Stimulated activated naive CD8-positive, alpha-beta T cell treated with anti-CD3 and anti-CD28 coated beads, Interleukin-15, Interleukin-2, amounts not matched to agents 100 ng/mL and 50 ng/mL, for 24 hours (primary cell): ENCODE results near the gene R3HDM4.

ENCODE experiments used
- H3K27ac Mint-ChIP-seq: one replicate; pipeline ENCODE4 v1.8.0; 2021; ENCODE audit warnings: mild to moderate bottlenecking, mixed read lengths
- H3K27me3 Mint-ChIP-seq: one replicate; pipeline ENCODE4 v1.8.0; 2021; ENCODE audit warnings: mixed read lengths
- H3K36me3 Mint-ChIP-seq: one replicate; pipeline ENCODE4 v1.8.0; 2021; ENCODE audit warnings: low read depth, mixed read lengths
- H3K4me1 Mint-ChIP-seq: one replicate; pipeline ENCODE4 v1.8.0; 2021; ENCODE audit warnings: low read depth, mixed read lengths
- H3K4me3 Mint-ChIP-seq: one replicate; pipeline ENCODE4 v1.8.0; 2021; ENCODE audit warnings: mild to moderate bottlenecking, mixed read lengths
- H3K9me3 Mint-ChIP-seq: one replicate; pipeline ENCODE4 v1.8.0; 2021; ENCODE audit warnings: mixed read lengths

The R3HDM4 gene

DNA sequence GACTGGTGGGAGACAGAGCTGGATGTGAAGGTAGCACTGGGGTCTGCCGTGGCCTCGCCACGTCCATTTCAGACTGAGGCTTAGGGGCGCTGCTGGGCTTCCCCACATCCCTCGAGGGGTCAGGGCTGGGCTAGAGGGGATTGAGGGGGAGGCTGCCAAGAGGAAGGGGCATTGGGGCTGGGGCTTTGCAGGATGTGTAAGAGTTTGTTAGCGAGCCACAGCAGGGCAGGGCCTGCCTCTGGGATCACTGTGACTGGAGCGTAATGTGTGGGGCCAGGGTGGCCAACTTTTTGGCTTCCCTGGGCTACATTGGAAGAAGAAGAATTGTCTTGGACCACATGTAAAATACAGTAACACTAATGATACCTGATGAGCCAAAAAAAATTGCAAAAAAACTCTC, 26.9 kb upstream of the R3HDM4 start:
- Mint-ChIP-seq H3K9me3 (no peaks in the 10 kb centered on the region), H3K4me1 (peaks cover 34% of the 10 kb centered on the region), H3K27ac (peak overlapping the region; percentile 47), H3K36me3 (peaks cover 4% of the 10 kb centered on the region), H3K4me3 (peak overlapping the region; percentile 70), H3K27me3 (peaks cover 5% of the 10 kb centered on the region)

DNA sequence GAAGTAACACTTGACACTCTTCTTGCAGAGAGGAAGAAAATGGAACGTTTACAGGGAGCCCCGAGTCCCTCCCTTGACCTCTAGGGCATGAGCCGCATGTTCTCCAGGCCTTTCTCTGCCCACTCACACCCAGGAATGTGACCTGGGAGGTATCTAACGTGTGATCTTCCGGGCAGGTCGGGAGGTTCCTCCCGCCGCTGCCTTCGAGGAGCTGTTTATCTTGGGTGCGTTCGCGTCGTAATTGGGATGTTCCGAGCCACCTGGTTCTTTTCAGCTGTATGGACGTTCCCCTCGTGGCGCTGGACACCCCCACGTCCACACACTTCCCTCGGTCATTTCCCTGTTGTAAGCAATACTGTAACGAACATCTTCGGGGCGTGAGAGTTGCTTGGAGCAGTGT, 26.4 kb upstream of the R3HDM4 start:
- H3K9me3 Mint-ChIP-seq, result no peaks in the 10 kb centered on the region
- H3K27ac Mint-ChIP-seq, result no peak overlapping the region
- peaks cover 34% of the 10 kb centered on the region for H3K4me1 Mint-ChIP-seq
- peaks cover 4% of the 10 kb centered on the region for H3K36me3 Mint-ChIP-seq
- H3K27me3 Mint-ChIP-seq, result peaks cover 5% of the 10 kb centered on the region
- H3K4me3 Mint-ChIP-seq, result no peak overlapping the region

- H3K27ac Mint-ChIP-seq, result no peak overlapping the region
- H3K27me3 Mint-ChIP-seq, result peaks cover 5% of the 10 kb centered on the region
- no peaks in the 10 kb centered on the region for H3K9me3 Mint-ChIP-seq
- no peak overlapping the region for H3K4me3 Mint-ChIP-seq
- peaks cover 4% of the 10 kb centered on the region for H3K36me3 Mint-ChIP-seq
- H3K4me1 Mint-ChIP-seq, result peaks cover 34% of the 10 kb centered on the region
Measured at GRCh38 chr19:938233-938923, 25.4 kb upstream of the R3HDM4 start.

DNA sequence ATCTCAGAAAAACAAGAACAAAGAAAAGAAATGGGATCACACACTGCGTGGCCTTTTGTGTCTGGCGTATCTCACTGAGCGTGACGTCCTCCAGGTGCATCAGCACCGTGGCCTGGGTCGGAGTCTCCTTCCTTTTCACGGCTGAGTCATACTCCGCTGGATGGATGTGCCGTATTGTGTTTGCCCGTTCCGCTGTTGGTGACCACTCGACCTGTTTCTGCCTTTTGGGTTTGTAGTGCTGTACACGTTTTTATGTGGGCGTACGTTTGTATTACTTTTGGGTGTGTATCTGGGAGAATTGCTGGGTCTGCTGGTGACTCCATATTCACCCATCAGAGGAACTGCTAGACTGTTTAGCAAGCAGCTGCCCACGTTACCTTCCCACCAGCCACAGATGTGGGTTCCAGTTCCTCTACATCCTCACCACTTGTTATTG, 24.3 kb upstream of the R3HDM4 start:
- Mint-ChIP-seq H3K9me3 (no peaks in the 10 kb centered on the region), H3K27me3 (peaks cover 5% of the 10 kb centered on the region), H3K4me1 (peaks cover 41% of the 10 kb centered on the region), H3K36me3 (peaks cover 4% of the 10 kb centered on the region), H3K4me3 (peak overlapping the region; percentile 37), H3K27ac (peak overlapping the region; percentile 76)

- Mint-ChIP-seq H3K9me3 (no peaks in the 10 kb centered on the region), H3K27me3 (no peaks in the 10 kb centered on the region), H3K4me1 (peaks cover 38% of the 10 kb centered on the region), H3K36me3 (peaks cover 4% of the 10 kb centered on the region), H3K27ac (no peak overlapping the region), H3K4me3 (no peak overlapping the region)
Measured at GRCh38 chr19:936175-936546, 23.1 kb upstream of the R3HDM4 start.

DNA sequence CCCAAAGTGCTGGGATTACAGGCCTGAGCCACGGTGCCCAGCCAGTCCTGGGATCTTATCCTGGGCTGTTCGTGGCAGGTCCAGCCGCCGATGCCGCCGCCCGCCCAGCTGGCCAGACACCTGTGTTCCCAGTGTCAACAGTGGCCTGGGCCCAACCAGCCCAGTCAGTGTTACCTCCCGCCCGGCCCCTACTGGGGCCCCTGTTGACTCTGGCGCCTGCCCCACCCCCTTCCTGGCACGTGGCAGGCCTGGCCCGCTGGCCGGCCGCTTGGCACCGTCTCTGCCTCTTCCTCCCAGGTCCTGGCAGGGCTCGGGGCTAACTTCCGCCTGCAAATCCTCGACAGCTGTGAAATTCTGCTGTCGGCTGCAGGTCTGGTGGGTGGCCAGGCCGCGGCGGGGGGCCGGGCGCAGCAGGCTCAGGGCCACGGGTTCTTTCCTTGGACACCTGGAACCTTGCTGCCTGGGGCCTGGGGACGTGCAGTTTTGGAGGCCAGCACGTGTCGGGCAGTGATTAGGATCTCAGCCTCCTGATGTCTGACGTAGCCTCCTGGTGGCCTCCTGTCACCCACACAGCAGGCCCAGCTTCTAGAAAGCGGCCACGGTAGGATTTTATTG, 22.0 kb upstream of the R3HDM4 start:
- H3K36me3 Mint-ChIP-seq, result peaks cover 4% of the 10 kb centered on the region
- no peak overlapping the region for H3K4me3 Mint-ChIP-seq
- peaks cover 31% of the 10 kb centered on the region for H3K4me1 Mint-ChIP-seq
- H3K27me3 Mint-ChIP-seq, result no peaks in the 10 kb centered on the region
- no peak overlapping the region for H3K27ac Mint-ChIP-seq
- no peaks in the 10 kb centered on the region for H3K9me3 Mint-ChIP-seq

DNA sequence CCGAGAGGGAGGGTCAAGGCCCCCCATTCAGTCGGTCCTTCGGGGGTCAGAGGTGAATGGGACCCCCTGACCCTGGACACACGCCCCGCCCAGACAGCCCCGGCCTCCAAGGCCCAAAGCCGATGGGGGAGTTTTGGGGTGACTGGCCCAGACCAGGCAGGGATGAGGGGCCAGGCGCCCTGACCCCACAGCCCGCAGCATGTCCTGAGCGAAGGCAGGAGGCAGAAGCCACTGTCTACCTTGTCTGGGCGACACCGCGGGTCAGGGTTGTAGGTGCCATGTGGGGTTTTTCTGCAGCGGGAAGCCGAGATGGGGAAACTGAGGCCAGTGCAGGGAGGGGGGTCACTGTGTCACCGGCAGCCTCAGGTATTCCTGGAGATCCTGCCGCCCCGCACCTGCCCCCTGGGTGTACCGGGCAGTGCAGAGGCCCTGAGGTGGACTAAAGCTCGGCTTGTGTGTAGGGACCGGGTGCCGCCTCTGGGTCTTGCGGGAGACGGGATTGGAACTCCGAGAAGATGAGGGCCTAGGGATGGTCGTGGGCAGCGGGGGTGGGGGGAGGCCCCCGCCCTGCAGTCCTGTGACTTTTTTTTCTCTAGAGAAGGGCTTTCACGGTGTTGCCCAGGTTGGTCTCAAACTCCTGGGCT, 21.3 kb upstream of the R3HDM4 start:
- Mint-ChIP-seq H3K36me3 (peaks cover 4% of the 10 kb centered on the region), H3K4me3 (no peak overlapping the region), H3K27ac (no peak overlapping the region), H3K27me3 (no peaks in the 10 kb centered on the region), H3K9me3 (no peaks in the 10 kb centered on the region), H3K4me1 (peaks cover 27% of the 10 kb centered on the region)

GRCh38 chr19:933553-933882, 20.5 kb upstream of the R3HDM4 start:
- H3K9me3 Mint-ChIP-seq, result no peaks in the 10 kb centered on the region
- H3K4me3 Mint-ChIP-seq, result no peak overlapping the region
- peaks cover 4% of the 10 kb centered on the region for H3K36me3 Mint-ChIP-seq
- H3K4me1 Mint-ChIP-seq, result peaks cover 25% of the 10 kb centered on the region
- H3K27me3 Mint-ChIP-seq, result no peaks in the 10 kb centered on the region
- no peak overlapping the region for H3K27ac Mint-ChIP-seq

GRCh38 chr19:932648-933552, 19.9 kb upstream of the R3HDM4 start:
- Mint-ChIP-seq H3K27ac (no peak overlapping the region), H3K27me3 (no peaks in the 10 kb centered on the region), H3K36me3 (peaks cover 4% of the 10 kb centered on the region), H3K9me3 (no peaks in the 10 kb centered on the region), H3K4me1 (peaks cover 20% of the 10 kb centered on the region), H3K4me3 (peak overlapping the region; percentile 25)

- Mint-ChIP-seq H3K27ac (no peak overlapping the region), H3K4me1 (peaks cover 12% of the 10 kb centered on the region), H3K9me3 (no peaks in the 10 kb centered on the region), H3K4me3 (no peak overlapping the region), H3K36me3 (no peaks in the 10 kb centered on the region), H3K27me3 (no peaks in the 10 kb centered on the region)
Measured at GRCh38 chr19:931860-932647, 19.0 kb upstream of the R3HDM4 start.

DNA sequence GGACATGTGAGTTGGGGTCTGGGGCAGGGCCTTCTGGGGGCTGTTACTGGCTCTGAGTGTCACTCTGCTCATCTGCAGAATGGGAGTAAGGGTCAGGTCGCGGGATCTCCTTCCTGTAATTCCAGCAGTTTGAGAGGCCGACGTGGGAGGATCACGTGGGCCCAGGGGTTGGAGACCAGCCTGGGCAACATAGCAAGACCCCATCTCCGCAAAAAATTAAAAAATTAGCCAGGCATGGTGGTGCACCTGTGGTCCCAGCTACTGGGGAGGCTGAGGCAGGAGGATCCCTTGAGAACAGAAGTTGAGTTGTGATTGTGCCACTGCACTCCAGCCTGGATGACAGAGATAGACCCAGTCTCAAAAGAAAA, 16.9 kb upstream of the R3HDM4 start:
- H3K4me1 Mint-ChIP-seq, result peaks cover 10% of the 10 kb centered on the region
- H3K27me3 Mint-ChIP-seq, result no peaks in the 10 kb centered on the region
- no peak overlapping the region for H3K27ac Mint-ChIP-seq
- no peaks in the 10 kb centered on the region for H3K9me3 Mint-ChIP-seq
- H3K4me3 Mint-ChIP-seq, result no peak overlapping the region
- H3K36me3 Mint-ChIP-seq, result no peaks in the 10 kb centered on the region

GRCh38 chr19:929203-929890, 16.3 kb upstream of the R3HDM4 start:
- Mint-ChIP-seq H3K27ac (no peak overlapping the region), H3K4me3 (no peak overlapping the region), H3K4me1 (peaks cover 10% of the 10 kb centered on the region), H3K9me3 (no peaks in the 10 kb centered on the region), H3K36me3 (no peaks in the 10 kb centered on the region), H3K27me3 (no peaks in the 10 kb centered on the region)

GRCh38 chr19:928471-929202, 15.6 kb upstream of the R3HDM4 start:
- H3K9me3 Mint-ChIP-seq, result no peaks in the 10 kb centered on the region
- H3K36me3 Mint-ChIP-seq, result no peaks in the 10 kb centered on the region
- no peak overlapping the region for H3K4me3 Mint-ChIP-seq
- no peak overlapping the region for H3K27ac Mint-ChIP-seq
- H3K27me3 Mint-ChIP-seq, result no peaks in the 10 kb centered on the region
- peaks cover 10% of the 10 kb centered on the region for H3K4me1 Mint-ChIP-seq
